Astrocyte (in vitro differentiated cells and primary cell): Measurements from ENCODE around the gene RALGAPB. TPM values are rescaled to one million over a fixed set of nuclear protein-coding genes. Genes with fewer than 3 reads are reported as not detected.

ENCODE experiments used
- DNase-seq: peaks from one replicate; pipeline ENCODE4 v3.0.0-alpha.2; 2010; ENCODE audit warnings: low read depth
- FAIRE-seq: peaks from 2 replicates; lab custom pipeline; 2011; peaks lifted over from hg19 to GRCh38; lab: Jason Lieb, UNC
- H2AFZ ChIP-seq: 2 replicates; pipeline ENCODE4 v1.6.0; 2012; ENCODE audit warnings: low read depth, low read length, inconsistent platforms
- H3K27ac ChIP-seq: 2 replicates; pipeline ENCODE4 v1.5.1; 2011; ENCODE audit warnings: low read depth, low read length, inconsistent platforms
- H3K27me3 ChIP-seq: 2 replicates; pipeline ENCODE4 v1.6.0; 2011; ENCODE audit warnings: low read length, inconsistent platforms; ENCODE audit not compliant: insufficient read depth
- H3K36me3 ChIP-seq: 2 replicates; pipeline ENCODE4 v1.5.1; 2011; ENCODE audit warnings: low read length, inconsistent platforms; ENCODE audit not compliant: insufficient read depth
- H3K4me1 ChIP-seq: 2 replicates; pipeline ENCODE4 v1.5.1; 2011; ENCODE audit warnings: low read length, inconsistent platforms; ENCODE audit not compliant: insufficient read depth
- H3K4me2 ChIP-seq: 2 replicates; pipeline ENCODE4 v1.6.0; 2012; ENCODE audit warnings: low read length, inconsistent platforms
- H3K4me3 ChIP-seq: 2 replicates; pipeline ENCODE4 v1.5.1; 2011; ENCODE audit warnings: low read depth, mild to moderate bottlenecking, low read length, inconsistent platforms; ENCODE audit not compliant: insufficient read depth
- H3K79me2 ChIP-seq: 2 replicates; pipeline ENCODE4 v1.6.0; 2012; ENCODE audit warnings: mild to moderate bottlenecking, low read length, inconsistent platforms; ENCODE audit not compliant: insufficient read depth
- H3K9ac ChIP-seq: 2 replicates; pipeline ENCODE4 v1.6.0; 2012; ENCODE audit warnings: mild to moderate bottlenecking, low read length, inconsistent platforms
- H3K9me3 ChIP-seq: 2 replicates; pipeline ENCODE4 v1.5.1; 2012; ENCODE audit warnings: low read depth, mild to moderate bottlenecking, low read length, inconsistent platforms; ENCODE audit not compliant: insufficient read depth
- H4K20me1 ChIP-seq: 2 replicates; pipeline ENCODE4 v1.6.0; 2012; ENCODE audit warnings: low read length, inconsistent platforms; ENCODE audit not compliant: insufficient read depth
- H3K27ac Mint-ChIP-seq: one replicate; pipeline ENCODE4 v1.8.0; 2021; ENCODE audit warnings: mild to moderate bottlenecking, mixed read lengths; ENCODE audit not compliant: unreplicated experiment
- H3K27me3 Mint-ChIP-seq: one replicate; pipeline ENCODE4 v1.8.0; 2021; ENCODE audit warnings: low read depth, mixed read lengths; ENCODE audit not compliant: unreplicated experiment
- H3K36me3 Mint-ChIP-seq: one replicate; pipeline ENCODE4 v1.8.0; 2021; ENCODE audit warnings: low read depth, mixed read lengths; ENCODE audit not compliant: unreplicated experiment
- H3K4me1 Mint-ChIP-seq: one replicate; pipeline ENCODE4 v1.8.0; 2021; ENCODE audit warnings: low read depth, mixed read lengths; ENCODE audit not compliant: unreplicated experiment
- H3K4me3 Mint-ChIP-seq: one replicate; pipeline ENCODE4 v1.8.0; 2021; ENCODE audit warnings: mild to moderate bottlenecking, moderate library complexity, mixed read lengths; ENCODE audit not compliant: unreplicated experiment
- H3K9me3 Mint-ChIP-seq: one replicate; pipeline ENCODE4 v1.8.0; 2021; ENCODE audit warnings: mild to moderate bottlenecking, mixed read lengths; ENCODE audit not compliant: unreplicated experiment
- EZH2 ChIP-seq: IDR thresholded peaks from 2 replicates; pipeline ENCODE4 v1.6.1; 2012; ENCODE audit warnings: mild to moderate bottlenecking, low read length, inconsistent platforms; ENCODE audit not compliant: insufficient read depth
- total RNA-seq: library from RNA; stranded (reverse); gene quantifications from 2 replicates; pipeline ENCODE4 v1.2.1, GENCODE V29; 2021
- TF ChIP-seq, protein P1 (sequence below): IDR thresholded peaks from 2 replicates; pipeline ENCODE4 v1.5.1; 2011; ENCODE audit warnings: low read depth, mild to moderate bottlenecking, inconsistent platforms, low read length, moderate library complexity; ENCODE audit not compliant: insufficient read depth

The RALGAPB gene
- total RNA-seq, 1 donor from 2014 or later = 40.2 TPM

DNA sequence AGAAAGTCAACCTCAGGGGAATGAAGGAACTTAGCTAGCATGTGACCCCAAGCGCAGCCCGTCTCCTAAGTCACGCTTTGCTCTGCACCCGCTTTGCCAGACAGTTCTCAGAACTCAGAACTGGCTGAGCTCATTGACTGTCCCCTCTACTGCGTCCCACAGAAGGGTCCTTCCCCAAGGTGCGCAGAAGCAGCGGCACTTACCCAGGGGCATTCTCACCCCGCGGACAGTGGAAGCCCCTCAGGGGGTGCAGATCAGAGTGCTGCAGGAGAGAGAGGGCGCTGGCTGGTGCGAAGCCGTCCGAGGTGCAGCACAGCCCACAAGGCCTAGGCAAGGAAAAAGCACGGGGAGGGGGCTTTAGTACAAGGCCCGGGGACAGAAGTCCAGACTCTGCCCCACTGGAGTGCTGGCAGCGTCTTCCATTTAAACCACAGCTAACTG lies 38.3 kb upstream of the RALGAPB start:
- peaks cover 48% of the 10 kb centered on the region for H4K20me1 ChIP-seq
- H2AFZ ChIP-seq = no peak overlapping the region
- FAIRE-seq = no peak
- Mint-ChIP-seq H3K4me1 (peaks cover 22% of the 10 kb centered on the region), H3K9me3 (no peaks in the 10 kb centered on the region), H3K27ac (peak overlapping the region; percentile 90), H3K4me3 (peak overlapping the region; percentile 91), H3K36me3 (peaks cover 25% of the 10 kb centered on the region), H3K27me3 (peaks cover 8% of the 10 kb centered on the region)
- no peak for DNase-seq
- peaks cover 25% of the 10 kb centered on the region for H3K36me3 ChIP-seq
- H3K4me3 ChIP-seq = peak overlapping the region; percentile 90
- H3K27ac ChIP-seq = peak overlapping the region; percentile 93
- no peak for TF ChIP-seq EZH2
- TF ChIP-seq, protein P1, sequence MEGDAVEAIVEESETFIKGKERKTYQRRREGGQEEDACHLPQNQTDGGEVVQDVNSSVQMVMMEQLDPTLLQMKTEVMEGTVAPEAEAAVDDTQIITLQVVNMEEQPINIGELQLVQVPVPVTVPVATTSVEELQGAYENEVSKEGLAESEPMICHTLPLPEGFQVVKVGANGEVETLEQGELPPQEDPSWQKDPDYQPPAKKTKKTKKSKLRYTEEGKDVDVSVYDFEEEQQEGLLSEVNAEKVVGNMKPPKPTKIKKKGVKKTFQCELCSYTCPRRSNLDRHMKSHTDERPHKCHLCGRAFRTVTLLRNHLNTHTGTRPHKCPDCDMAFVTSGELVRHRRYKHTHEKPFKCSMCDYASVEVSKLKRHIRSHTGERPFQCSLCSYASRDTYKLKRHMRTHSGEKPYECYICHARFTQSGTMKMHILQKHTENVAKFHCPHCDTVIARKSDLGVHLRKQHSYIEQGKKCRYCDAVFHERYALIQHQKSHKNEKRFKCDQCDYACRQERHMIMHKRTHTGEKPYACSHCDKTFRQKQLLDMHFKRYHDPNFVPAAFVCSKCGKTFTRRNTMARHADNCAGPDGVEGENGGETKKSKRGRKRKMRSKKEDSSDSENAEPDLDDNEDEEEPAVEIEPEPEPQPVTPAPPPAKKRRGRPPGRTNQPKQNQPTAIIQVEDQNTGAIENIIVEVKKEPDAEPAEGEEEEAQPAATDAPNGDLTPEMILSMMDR = no peak
- peak overlapping the region; percentile 95 for H3K9ac ChIP-seq
- H3K4me2 ChIP-seq = peak overlapping the region; percentile 92
- H3K9me3 ChIP-seq = no peaks in the 10 kb centered on the region
- peaks cover 30% of the 10 kb centered on the region for H3K4me1 ChIP-seq
- H3K27me3 ChIP-seq = no peaks in the 10 kb centered on the region
- H3K79me2 ChIP-seq = peaks cover 56% of the 10 kb centered on the region

DNA sequence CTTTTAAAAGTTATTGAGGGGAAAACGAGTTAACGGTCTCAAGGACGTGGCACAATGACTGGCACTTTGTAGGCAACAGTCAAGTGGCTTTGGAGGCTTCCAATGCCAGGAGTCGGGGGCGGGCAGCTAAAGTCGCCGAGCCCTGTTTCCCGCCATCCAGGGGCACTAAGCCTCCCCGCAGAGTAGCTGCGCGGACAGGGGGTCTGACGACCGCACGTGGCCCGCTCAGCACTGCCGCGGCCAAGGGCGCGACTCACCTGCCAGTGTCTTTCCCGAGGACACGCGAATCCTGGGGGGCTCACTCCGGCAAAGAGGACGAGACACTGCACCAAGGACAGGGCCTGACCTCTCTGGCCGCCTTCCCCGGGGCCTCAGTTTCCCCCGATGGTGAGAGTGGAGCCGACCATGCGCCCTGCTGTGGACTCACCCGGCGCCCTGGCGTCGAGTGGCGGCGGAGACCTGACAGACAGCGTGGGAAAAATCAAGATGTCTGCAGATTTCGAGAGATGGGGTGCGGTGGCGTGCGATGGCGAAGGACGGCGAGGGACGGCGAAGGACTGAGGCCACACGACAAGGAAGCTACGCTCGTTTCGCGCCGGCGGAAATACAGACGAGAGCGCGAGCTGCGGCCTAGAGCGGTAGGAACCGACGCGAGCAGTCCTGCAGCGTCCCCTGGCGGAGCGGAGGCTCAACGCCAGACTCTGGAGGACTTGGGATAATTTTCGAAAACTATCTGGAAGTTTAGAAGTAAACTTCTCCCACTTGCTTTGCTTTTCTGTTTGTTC lies 37.7 kb upstream of the RALGAPB start, which contains the start of gene SNHG17:
Gene SNHG17 (minus strand): TSS at position 559 of the 785 bp plus-strand sequence.
- Histone ChIP-seq H3K79me2 (peaks cover 49% of the 10 kb centered on the region), H3K9ac (peak within 1 kb of the TSS; percentile 95), H3K27me3 (no peaks in the 10 kb centered on the region), H2AFZ (peak within 1 kb of the TSS; percentile 73), H3K4me1 (peaks cover 30% of the 10 kb centered on the region), H3K9me3 (no peaks in the 10 kb centered on the region), H4K20me1 (peaks cover 42% of the 10 kb centered on the region), H3K4me2 (peak within 1 kb of the TSS; percentile 92), H3K36me3 (peaks cover 25% of the 10 kb centered on the region), H3K4me3 (peak within 1 kb of the TSS; percentile 90), H3K27ac (peak within 1 kb of the TSS; percentile 93)
- no peak for TF ChIP-seq EZH2
- TF ChIP-seq, protein P1 = peak; percentile 100
- Mint-ChIP-seq H3K36me3 (peaks cover 20% of the 10 kb centered on the region), H3K27ac (peak within 1 kb of the TSS; percentile 90), H3K4me1 (peaks cover 22% of the 10 kb centered on the region), H3K9me3 (no peaks in the 10 kb centered on the region), H3K4me3 (peak within 1 kb of the TSS; percentile 91), H3K27me3 (peaks cover 8% of the 10 kb centered on the region)
- DNase-seq (peak; percentile 91), FAIRE-seq (no peak)

DNA sequence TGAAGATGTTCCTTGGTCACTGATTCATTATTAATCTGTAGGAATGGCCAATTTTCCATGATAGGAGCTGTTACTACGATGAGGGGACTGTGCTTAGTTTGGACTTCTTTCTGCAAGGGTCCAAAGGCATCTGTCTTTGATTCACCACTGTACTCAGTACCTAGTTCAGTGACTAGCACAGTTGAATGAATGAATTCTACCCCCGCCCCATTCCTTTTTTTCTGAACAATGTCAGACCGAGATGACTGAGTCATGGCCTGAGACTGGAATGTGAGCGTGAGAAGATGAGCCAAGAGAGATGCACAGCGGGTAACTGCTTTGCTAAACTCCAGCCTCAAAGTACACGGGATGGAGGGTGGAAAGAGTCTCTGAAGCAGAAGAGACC lies 37.1 kb upstream of the RALGAPB start:
- H2AFZ ChIP-seq = peak overlapping the region; percentile 73
- H3K27ac ChIP-seq = peak overlapping the region; percentile 93
- Mint-ChIP-seq H3K27ac (peak overlapping the region; percentile 90), H3K9me3 (no peaks in the 10 kb centered on the region), H3K4me1 (peaks cover 22% of the 10 kb centered on the region), H3K36me3 (peaks cover 19% of the 10 kb centered on the region), H3K27me3 (peaks cover 8% of the 10 kb centered on the region), H3K4me3 (peak overlapping the region; percentile 91)
- TF ChIP-seq, protein P1 = no peak
- no peak for TF ChIP-seq EZH2
- no peaks in the 10 kb centered on the region for H3K27me3 ChIP-seq
- peak; percentile 81 for DNase-seq
- peaks cover 30% of the 10 kb centered on the region for H3K4me1 ChIP-seq
- no peak for FAIRE-seq
- H3K36me3 ChIP-seq = peaks cover 23% of the 10 kb centered on the region
- H3K4me2 ChIP-seq = peak overlapping the region; percentile 92
- H3K9me3 ChIP-seq = no peaks in the 10 kb centered on the region
- H3K4me3 ChIP-seq = peak overlapping the region; percentile 90
- H3K79me2 ChIP-seq = peaks cover 47% of the 10 kb centered on the region
- H4K20me1 ChIP-seq = peaks cover 41% of the 10 kb centered on the region
- H3K9ac ChIP-seq = peak overlapping the region; percentile 95
